IMR-90 (cell line): ENCODE data around the gene LRRC47. TPM values are rescaled to one million over a fixed set of nuclear protein-coding genes. Genes with fewer than 3 reads are reported as not detected.

Source experiments
- ATAC-seq: fragments of 200-7000 bp; cut with Tn5 transposase; 2 replicates; pipeline ENCODE4 v1.9.1; 2020; ENCODE audit warnings: low read depth, mild to moderate bottlenecking, moderate library complexity
- BruUV-seq: library from RNA; stranded (reverse); fragments of 400-500 nt; replicated peaks from 2 replicates; lab custom pipeline; 2021; lab: Mats Ljungman, UMichigan
- CTCF ChIA-PET: fragments of 300-600 bp; formaldehyde crosslinking; extraction: SDS; loops from one replicate; lab custom pipeline; 2021; ENCODE audit warnings: antibody characterized with exemption; lab: Yijun Ruan, JAX
- POLR2A ChIA-PET: fragments of 300-600 bp; sonication (Branson Sonifier 250); formaldehyde crosslinking; loops from one replicate; lab custom pipeline; 2022; ENCODE audit warnings: antibody characterized with exemption; ENCODE audit not compliant: unreplicated experiment; lab: Charles Lee
- DNase-seq: peaks from one replicate; pipeline ENCODE4 v3.0.0; 2013
- H2AFZ ChIP-seq: replicated peaks from 2 replicates; pipeline ENCODE3; 2013; ENCODE audit warnings: low read length, mild to moderate bottlenecking; ENCODE audit not compliant: poor library complexity
- H2AK5ac ChIP-seq: 2 replicates; pipeline ENCODE4 v1.6.1; 2013; ENCODE audit warnings: low read depth, low read length, inconsistent platforms
- H2AK9ac ChIP-seq: replicated peaks from 2 replicates; pipeline ENCODE3; 2013; ENCODE audit warnings: mild to moderate bottlenecking, low read depth, low read length, moderate library complexity; ENCODE audit not compliant: poor library complexity
- H2BK120ac ChIP-seq: 2 replicates; pipeline ENCODE4 v1.6.1; 2013; ENCODE audit warnings: low read depth, low read length, inconsistent platforms
- H2BK15ac ChIP-seq: 3 replicates; pipeline ENCODE4 v1.6.1; 2013; ENCODE audit warnings: low read depth, low read length, inconsistent platforms
- H2BK20ac ChIP-seq: 2 replicates; pipeline ENCODE4 v1.6.1; 2013; ENCODE audit warnings: low read depth, mild to moderate bottlenecking, inconsistent platforms, low read length, moderate library complexity
- H2BK5ac ChIP-seq: 2 replicates; pipeline ENCODE4 v1.6.1; 2013; ENCODE audit warnings: mild to moderate bottlenecking, low read depth, low read length, inconsistent platforms; ENCODE audit not compliant: poor library complexity, severe bottlenecking
- H3K14ac ChIP-seq: replicated peaks from 2 replicates; pipeline ENCODE4 v1.6.1; 2013; ENCODE audit warnings: low read depth, low read length, inconsistent platforms
- H3K18ac ChIP-seq: 2 replicates; pipeline ENCODE4 v1.6.1; 2013; ENCODE audit warnings: low read depth, low read length, control low read depth
- H3K23ac ChIP-seq: 2 replicates; pipeline ENCODE4 v1.6.1; 2013; ENCODE audit warnings: low read depth, low read length, inconsistent platforms
- H3K27ac ChIP-seq: 2 replicates; pipeline ENCODE4 v1.5.1; 2013; ENCODE audit warnings: mild to moderate bottlenecking, control low read depth, low read length; ENCODE audit not compliant: insufficient read depth
- H3K27me3 ChIP-seq: 2 replicates; pipeline ENCODE4 v1.6.1; 2013; ENCODE audit warnings: low read length; ENCODE audit not compliant: control insufficient read depth, insufficient read depth
- H3K36me3 ChIP-seq: 2 replicates; pipeline ENCODE4 v1.6.1; 2013; ENCODE audit warnings: low read length, mixed read lengths; ENCODE audit not compliant: control insufficient read depth, insufficient read depth
- H3K4ac ChIP-seq: 2 replicates; pipeline ENCODE4 v1.6.1; 2013; ENCODE audit warnings: low read depth, low read length, inconsistent platforms
- H3K4me1 ChIP-seq: 2 replicates; pipeline ENCODE4 v1.6.1; 2013; ENCODE audit warnings: low read length, mixed read lengths; ENCODE audit not compliant: control insufficient read depth, insufficient read depth
- H3K4me2 ChIP-seq: 2 replicates; pipeline ENCODE4 v1.6.1; 2013; ENCODE audit warnings: low read depth, mild to moderate bottlenecking, control low read depth, low read length, moderate library complexity
- H3K4me3 ChIP-seq: 2 replicates; pipeline ENCODE4 v1.5.1; 2013; ENCODE audit warnings: low read depth, mild to moderate bottlenecking, control low read depth, low read length, moderate library complexity; ENCODE audit not compliant: insufficient read depth
- H3K56ac ChIP-seq: 2 replicates; pipeline ENCODE4 v1.6.1; 2013; ENCODE audit warnings: low read length, inconsistent platforms; ENCODE audit not compliant: insufficient read depth; ENCODE audit errors: extremely low read depth
- H3K79me1 ChIP-seq, 2 experiments: 2 replicates each; pipeline ENCODE4 v1.6.1; 2013; ENCODE audit warnings: low read length in 2 of 2, inconsistent platforms in 1 of 2, low read depth in 1 of 2
- H3K9ac ChIP-seq: 2 replicates; pipeline ENCODE4 v1.6.1; 2013; ENCODE audit warnings: low read depth, low read length, control low read depth
- H3K9me1 ChIP-seq: 2 replicates; pipeline ENCODE4 v1.6.1; 2013; ENCODE audit warnings: low read length, inconsistent platforms; ENCODE audit not compliant: insufficient read depth
- H3K9me3 ChIP-seq: 2 replicates; pipeline ENCODE4 v1.6.1; 2013; ENCODE audit warnings: low read length; ENCODE audit not compliant: control insufficient read depth, insufficient read depth
- H4K20me1 ChIP-seq: 2 replicates; pipeline ENCODE4 v1.6.1; 2013; ENCODE audit warnings: low read length, inconsistent platforms; ENCODE audit not compliant: insufficient read depth
- H4K5ac ChIP-seq: 2 replicates; pipeline ENCODE4 v1.6.1; 2013; ENCODE audit warnings: mild to moderate bottlenecking, low read depth, low read length, control low read depth
- H4K8ac ChIP-seq, 2 experiments: 2 replicates each; pipeline ENCODE4 v1.6.1; 2013; ENCODE audit warnings: low read depth in 2 of 2, low read length in 2 of 2, control low read depth in 1 of 2, inconsistent platforms in 1 of 2
- H4K91ac ChIP-seq: 2 replicates; pipeline ENCODE4 v1.6.1; 2013; ENCODE audit warnings: low read depth, low read length, inconsistent platforms; ENCODE audit not compliant: insufficient read depth
- CEBPB ChIP-seq: IDR thresholded peaks from 2 replicates; pipeline ENCODE4 v1.6.1; 2012; ENCODE audit warnings: low read depth, low read length, improper control_type of control experiment
- MXI1 ChIP-seq: IDR thresholded peaks from 2 replicates; pipeline ENCODE4 v1.6.1; 2012; ENCODE audit warnings: low read depth, mild to moderate bottlenecking, low read length, moderate library complexity, borderline replicate concordance
- NFE2L2 ChIP-seq: fragments of 150-350 bp; IDR thresholded peaks from 2 replicates; pipeline ENCODE4 v1.6.1; 2016; ENCODE audit warnings: low read depth, mild to moderate bottlenecking, low read length
- WGBS, 2 experiments: methylation state at CpG; one replicate each; pipeline versions ENCODE4 v1.1.5 to v1.1.7; 2013; ENCODE audit warnings: missing lambda C conversion rate in 2 of 2; ENCODE audit not compliant: insufficient read length in 1 of 2; ENCODE audit errors: extremely low coverage in 2 of 2; 5-methylcytosine and 5-hydroxymethylcytosine counted together
- dilution Hi-C: fragments of 300-500 bp; cut with HindIII; formaldehyde crosslinking; loops from one replicate; pipeline ENCODE4 v1.14.3; 2018; ENCODE audit warnings: low sequenced_read_pairs; ENCODE audit not compliant: unreplicated experiment
- in situ Hi-C: fragments of 300-500 bp; cut with MboI; formaldehyde crosslinking; loops from 3 replicates; pipeline ENCODE4 v1.14.3; 2019; ENCODE audit warnings: low sequenced_read_pairs, inconsistent platforms, mixed read lengths
- intact Hi-C: fragments of 100-400 bp; cut with micrococcal nuclease; formaldehyde crosslinking; loops from 2 replicates; pipeline ENCODE4 v1.10.0; 2022
- polyA plus RNA-seq, 3 experiments: library from polyadenylated mRNA; depleted of rRNA; stranded (reverse); fragments of >200 nt; gene quantifications; 2 replicates each; pipeline ENCODE4 v1.2.3, GENCODE V29; 2012; ENCODE audit warnings: low replicate concordance in 1 of 3
- total RNA-seq: library from RNA; depleted of rRNA; stranded (reverse); fragments of >200 nt; gene quantifications from 2 replicates; pipeline ENCODE4 v1.2.3, GENCODE V29; 2012

The LRRC47 gene
- total and polyA plus RNA-seq, 2 of the 4 experiments (the other 2 are of a cell fraction) = 15.2 to 19.7 TPM

DNA sequence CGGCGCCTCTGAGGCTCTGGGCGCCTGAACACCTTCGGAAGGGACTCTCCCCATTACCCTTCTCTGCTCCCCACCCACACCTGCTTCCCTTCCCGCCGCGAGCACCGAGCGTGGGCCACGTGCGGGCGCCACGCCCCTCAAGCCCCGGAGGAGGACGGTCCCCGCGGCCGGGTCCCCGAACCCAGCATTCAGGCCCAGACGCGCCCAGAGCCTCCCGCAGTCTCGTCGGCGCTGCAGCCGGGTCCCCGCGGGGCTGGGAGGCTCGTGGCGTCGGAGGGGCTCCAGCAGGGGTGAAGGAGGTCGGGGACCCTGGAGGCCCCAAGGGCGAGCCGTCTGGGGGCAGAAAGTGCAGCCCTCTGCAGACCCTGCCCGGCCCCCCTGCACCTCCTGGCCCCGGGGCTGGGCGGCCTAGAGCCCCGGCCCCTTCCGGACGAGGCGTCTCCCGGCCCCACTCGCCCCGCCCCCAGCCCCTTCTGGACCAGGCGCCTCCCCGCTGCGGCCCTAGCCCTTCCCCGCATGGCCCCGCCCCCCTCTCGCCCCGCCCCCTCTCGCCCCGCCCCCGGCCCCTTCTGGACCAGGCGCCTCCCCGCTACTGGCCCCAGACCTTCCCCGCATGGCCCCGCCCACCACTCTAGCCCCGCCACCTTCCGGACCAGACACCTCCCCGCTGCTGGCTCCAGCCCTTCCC lies 24.1 kb downstream of the LRRC47 start:
- peak overlapping the region; percentile 97 for H2AFZ ChIP-seq
- H2BK20ac ChIP-seq = no peak overlapping the region
- H3K79me1 ChIP-seq = no peaks in the 10 kb centered on the region
- no peaks in the 10 kb centered on the region for H3K9me3 ChIP-seq
- intact Hi-C loops (loop anchor here (2.0 kb wide), 1 partner anchor 25 kb away; no protein-coding TSS in a partner anchor), in situ Hi-C loops (no loop called here), dilution Hi-C loops (no loop called here)
- H3K14ac ChIP-seq = no peak overlapping the region
- H3K9me1 ChIP-seq = peaks cover 4% of the 10 kb centered on the region; the same call in 1 of the 2 replicates
- H2BK120ac ChIP-seq = 0 out of 2 replicates have a peak overlapping the region, but pooled peaks have one; percentile 8
- ChIA-PET CTCF (no interaction called here), POLR2A (no interaction called here)
- H4K91ac ChIP-seq = no peak overlapping the region; the same call in none of the 2 replicates
- ATAC-seq (peak; percentile 83), DNase-seq (peak; percentile 62)
- H3K4ac ChIP-seq = peak overlapping the region; percentile 35
- H4K20me1 ChIP-seq = no peaks in the 10 kb centered on the region
- BruUV-seq = no TSS peak
- H3K36me3 ChIP-seq = no peaks in the 10 kb centered on the region
- peak overlapping the region; percentile 73 for H3K9ac ChIP-seq
- H2AK5ac ChIP-seq = no peak overlapping the region
- H3K18ac ChIP-seq = peak overlapping the region; percentile 59; the same call in 1 of the 2 replicates
- H2BK5ac ChIP-seq = no peak overlapping the region
- TF ChIP-seq NFE2L2 (no peak), CEBPB (no peak), MXI1 (peak; percentile 89)
- H3K27me3 ChIP-seq = no peaks in the 10 kb centered on the region
- peaks cover 18% of the 10 kb centered on the region for H3K4me1 ChIP-seq
- peak overlapping the region; percentile 51; the same call in 1 of the 2 replicates for H4K5ac ChIP-seq
- H3K23ac ChIP-seq = peak overlapping the region; percentile 59; the same call in 1 of the 2 replicates
- peak overlapping the region; percentile 23 to 74; a peak in 2 of 4 replicates for H4K8ac ChIP-seq
- H2AK9ac ChIP-seq = peak overlapping the region; percentile 60
- 0% methylated on average over 7 of the region's 61 CpGs; no CpG with 5 or more reads in 1 of the 2 experiments for WGBS, 2 experiments
- peak overlapping the region; percentile 91 for H3K4me2 ChIP-seq
- H2BK15ac ChIP-seq = no peak overlapping the region
- H3K27ac ChIP-seq = no peak overlapping the region; the same call in 1 of the 2 replicates
- no peak overlapping the region for H3K56ac ChIP-seq
- H3K4me3 ChIP-seq = peak overlapping the region; percentile 82
